HepG2 (cell line): Measurements from ENCODE around the gene FAM174C. TPM values are rescaled to one million over a fixed set of nuclear protein-coding genes. Genes with fewer than 3 reads are reported as not detected.
A peak's percentile ranks its signal among the peaks of the same experiment; 100 is the strongest.

Experiments
- ATAC-seq: fragments of 200-7000 bp; cut with Tn5 transposase; 3 replicates; pipeline ENCODE4 v1.9.1; 2020; ENCODE audit warnings: mild to moderate bottlenecking, moderate library complexity
- BruUV-seq: library from RNA; stranded (reverse); fragments of 400-500 nt; replicated peaks from 2 replicates; lab custom pipeline; 2021; lab: Mats Ljungman, UMichigan
- CTCF ChIA-PET: fragments of 300-600 bp; formaldehyde crosslinking; extraction: SDS; loops from one replicate; lab custom pipeline; 2021; ENCODE audit warnings: low total read pairs, inconsistent platforms, low intra/inter-chr PET ratio; lab: Yijun Ruan, JAX
- POLR2A ChIA-PET: fragments of 350-600 bp; sonication (Branson Sonifier 250); formaldehyde crosslinking; loops from one replicate; lab custom pipeline; 2020; ENCODE audit warnings: antibody characterized with exemption, inconsistent platforms; lab: Yijun Ruan, JAX
- DNase-seq: peaks from one replicate; pipeline ENCODE4 v3.0.0-alpha.2; 2015; ENCODE audit warnings: low spot score
- FAIRE-seq: peaks from 3 replicates; lab custom pipeline; 2011; peaks lifted over from hg19 to GRCh38; lab: Jason Lieb, UNC
- H2AFZ ChIP-seq: one replicate; pipeline ENCODE4 v1.6.1; 2011; ENCODE audit warnings: low read length, inconsistent platforms
- H3K27ac ChIP-seq: fragments of 300-600 bp; 3 replicates; pipeline ENCODE4 v1.8.0; 2011; ENCODE audit warnings: mixed run types, mild to moderate bottlenecking, mixed read lengths, low read length, inconsistent platforms; ENCODE audit not compliant: insufficient read depth; ENCODE audit errors: extremely low read length
- H3K27me3 ChIP-seq, 2 experiments: fragments of 200-600 bp in 1 of 2; 2 replicates in 1 of 2; 3 replicates in 1 of 2; pipeline versions ENCODE4 v1.6.0 to v1.8.0; 2011; ENCODE audit warnings: low read length in 2 of 2, mild to moderate bottlenecking in 2 of 2, moderate library complexity in 2 of 2, inconsistent platforms in 1 of 2; ENCODE audit not compliant: insufficient read depth in 2 of 2, control insufficient read depth in 1 of 2
- H3K36me3 ChIP-seq, 2 experiments: fragments of 200-600 bp in 1 of 2; replicated peaks in 1 of 2; 2 replicates in 1 of 2; 3 replicates in 1 of 2; pipeline versions ENCODE4 v1.5.1 to v1.8.0; 2011; ENCODE audit warnings: low read length in 2 of 2, inconsistent platforms in 1 of 2; ENCODE audit not compliant: insufficient read depth in 2 of 2, control insufficient read depth in 1 of 2
- H3K4me1 ChIP-seq: 2 replicates; pipeline ENCODE4 v1.5.1; 2012; ENCODE audit warnings: low read length, inconsistent platforms; ENCODE audit not compliant: insufficient read depth
- H3K4me2 ChIP-seq: 2 replicates; pipeline ENCODE4 v1.6.0; 2011; ENCODE audit warnings: low read depth, low read length, inconsistent platforms
- H3K4me3 ChIP-seq, 3 experiments: fragments of 200-600 bp in 1 of 3; sonication (generic), shearing (Covaris generic) in 1 of 3; replicated peaks in 1 of 3; 2 replicates each; pipeline ENCODE4 v1.5.1; 2011 to 2016; ENCODE audit warnings: low read length in 3 of 3, inconsistent platforms in 2 of 3, low read depth in 2 of 3, mild to moderate bottlenecking in 2 of 3, control low read depth in 1 of 3, mixed read lengths in 1 of 3; ENCODE audit not compliant: insufficient read depth in 1 of 3
- H3K79me2 ChIP-seq: one replicate; pipeline ENCODE4 v1.6.1; 2011; ENCODE audit warnings: low read length, inconsistent platforms; ENCODE audit not compliant: insufficient read depth
- H3K9ac ChIP-seq: 2 replicates; pipeline ENCODE4 v1.6.0; 2011; ENCODE audit warnings: mild to moderate bottlenecking, low read depth, low read length, inconsistent platforms; ENCODE audit not compliant: insufficient read depth
- H3K9me3 ChIP-seq: 2 replicates; pipeline ENCODE4 v1.5.1; 2012; ENCODE audit warnings: mild to moderate bottlenecking, low read length
- H4K20me1 ChIP-seq: 2 replicates; pipeline ENCODE4 v1.6.0; 2011; ENCODE audit warnings: inconsistent platforms, mild to moderate bottlenecking, low read length, moderate library complexity; ENCODE audit not compliant: insufficient read depth
- ETV5 ChIP-seq: IDR thresholded peaks from 2 replicates; pipeline ENCODE4 v1.6.1; 2018; ENCODE audit warnings: missing biosample characterization, missing genetic modification reagents, inconsistent platforms, borderline replicate concordance
- LCORL ChIP-seq, 2 experiments: fragments of 450-650 bp in 1 of 2; sonication (generic) in 1 of 2; formaldehyde crosslinking in 1 of 2; IDR thresholded peaks; 2 replicates each; pipeline versions ENCODE4 v1.5.0 to v1.6.1; 2017 to 2020; ENCODE audit warnings: antibody characterized with exemption in 1 of 2, missing genetic modification reagents in 1 of 2
- REST ChIP-seq, 2 experiments: IDR thresholded peaks; 2 replicates each; pipeline ENCODE4 v1.6.1; 2011 to 2012; ENCODE audit warnings: low read length in 2 of 2, borderline replicate concordance in 1 of 2, low read depth in 1 of 2, mild to moderate bottlenecking in 1 of 2, moderate library complexity in 1 of 2
- TBX2 ChIP-seq: sonication (generic); formaldehyde crosslinking; IDR thresholded peaks from 2 replicates; pipeline ENCODE4 v1.5.0; 2020; ENCODE audit warnings: missing genetic modification reagents, mild to moderate bottlenecking, borderline replicate concordance
- ZMYM2 ChIP-seq: sonication (generic); formaldehyde crosslinking; IDR thresholded peaks from 2 replicates; pipeline ENCODE4 v1.8.0; 2022; ENCODE audit warnings: mild to moderate bottlenecking, missing genetic modification reagents
- ZNF274 ChIP-seq: sonication (generic); formaldehyde crosslinking; IDR thresholded peaks from 2 replicates; pipeline ENCODE4 v1.5.1; 2020; ENCODE audit warnings: mild to moderate bottlenecking, missing genetic modification reagents
- ZNF687 ChIP-seq: sonication (generic); formaldehyde crosslinking; IDR thresholded peaks from 2 replicates; pipeline ENCODE4 v1.5.1; 2020; ENCODE audit warnings: mild to moderate bottlenecking, missing genetic modification reagents, moderate library complexity
- ZNF788 ChIP-seq: sonication (generic); formaldehyde crosslinking; IDR thresholded peaks from 2 replicates; pipeline ENCODE4 v1.5.0; 2020; ENCODE audit warnings: mild to moderate bottlenecking, missing genetic modification reagents, borderline replicate concordance
- WGBS: methylation state at CpG from one replicate; pipeline ENCODE4 v1.1.6; 2017; ENCODE audit warnings: low lambda C conversion rate; 5-methylcytosine and 5-hydroxymethylcytosine counted together
- in situ Hi-C: cut with HindIII; loops from 2 replicates; pipeline ENCODE4 v1.10.0; 2017; ENCODE audit warnings: low pct_unique_long_range_greater_than_20kb; ENCODE audit not compliant: extremely low pct_ligation_motif_present
- intact Hi-C: fragments of 100-400 bp; cut with micrococcal nuclease; formaldehyde crosslinking; loops from one replicate; pipeline ENCODE4 v1.10.0; 2022; ENCODE audit not compliant: unreplicated experiment
- polyA plus RNA-seq, 8 experiments: library from polyadenylated mRNA; depleted of rRNA in 3 of 8; stranded (reverse) in 7 of 8; unstranded in 1 of 8; fragments of >200 nt; fragmentation: Illumina TruSeq in 4 of 8; extraction: Trizol in 4 of 8; gene quantifications; 2 replicates each; pipeline versions ENCODE4 v1.2.1 to v1.2.3, GENCODE V29; 2011 to 2016; ENCODE audit warnings: low read depth in 4 of 8, missing spikeins in 1 of 8, mixed read lengths in 1 of 8; ENCODE audit not compliant: insufficient read depth in 1 of 8
- total RNA-seq, 5 experiments: library from RNA; depleted of rRNA; stranded (reverse); fragments of >200 nt; fragmentation: Illumina TruSeq; extraction: Trizol; gene quantifications; 2 replicates each; pipeline ENCODE4 v1.2.3, GENCODE V29; 2016; ENCODE audit warnings: low read depth in 1 of 5
- TF ChIP-seq, protein P1 (sequence below): sonication (generic); formaldehyde crosslinking; IDR thresholded peaks from 2 replicates; pipeline ENCODE4 v1.4.0; 2020; ENCODE audit warnings: missing genetic modification reagents, borderline replicate concordance

FAM174C gene
- total and polyA plus RNA-seq, 2 of the 13 experiments (the other 11 are each of a cell fraction or from before 2014, with no cell fraction given) = 19.5 to 31.3 TPM

DNA sequence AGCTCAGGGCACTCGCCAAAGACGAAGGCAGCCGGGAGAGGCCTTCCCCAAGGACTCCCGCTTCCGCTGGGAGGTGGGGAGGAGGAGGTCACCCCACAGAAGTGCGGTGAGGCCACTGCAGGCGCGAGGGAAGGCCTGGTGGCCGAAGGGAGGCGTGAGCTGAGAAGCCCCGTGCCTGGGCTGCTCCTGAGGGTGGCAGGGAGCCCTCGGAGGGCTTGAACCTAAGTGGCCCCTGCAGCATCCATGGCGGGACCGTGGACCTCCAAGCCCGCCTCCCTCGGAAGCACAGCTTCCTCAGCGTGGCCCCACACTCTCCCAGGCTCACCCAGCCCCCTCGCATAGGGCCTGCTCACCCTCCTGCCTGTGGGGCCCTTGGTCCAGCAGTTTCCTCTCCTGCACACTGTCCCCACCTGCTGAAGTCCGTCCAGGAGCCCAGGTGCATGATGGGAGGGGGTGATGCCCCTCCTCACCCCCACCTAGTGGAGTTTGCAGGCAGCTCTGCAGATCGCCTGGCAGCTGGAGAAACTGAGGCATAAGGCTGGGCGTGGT is 36.3 kb downstream of the FAM174C start:
- ATAC-seq = peak; percentile 24
- POLR2A ChIA-PET = interaction anchor here (0.7 to 1.6 kb wide), 7 partner anchors 7 to 63 kb away, joined by 3 to 5 read pairs (median 3); partner anchors contain the start of gene CIRBP
- Histone ChIP-seq H3K36me3 (no peaks in the 10 kb centered on the region), H3K4me2 (peak overlapping the region; percentile 70), H3K4me1 (peaks cover 59% of the 10 kb centered on the region), H3K27ac (no peak overlapping the region), H3K4me3 (peak overlapping the region in 2 of 3 experiments; percentile 1 to 47; a peak in 3 of 6 replicates), H3K79me2 (no peaks in the 10 kb centered on the region), H2AFZ (no peak overlapping the region), H3K9ac (0 out of 2 replicates have a peak overlapping the region, but pooled peaks have one; percentile 5), H3K27me3 (peaks cover 3 to 32% of the 10 kb centered on the region in 2 experiments), H4K20me1 (no peaks in the 10 kb centered on the region), H3K9me3 (no peaks in the 10 kb centered on the region)
- DNase-seq = no peak
- no CpG with 5 or more reads among the region's 21 CpGs for WGBS
- no peak for FAIRE-seq
- in situ Hi-C loops = no loop called here
- intact Hi-C loops = no loop called here
- BruUV-seq = no TSS peak
- CTCF ChIA-PET = no interaction called here
- TF ChIP-seq LCORL (IDR thresholded peaks at IDR 0.05) (no peak), LCORL (CRISPR knock-in tag; IDR thresholded peaks at IDR 0.05) (peak; percentile 59; the same call in 1 of the 2 replicates), ZNF274 (CRISPR knock-in tag) (0 out of 2 replicates have a peak, but pooled peaks have one; percentile 33), ZNF687 (CRISPR knock-in tag) (peak; percentile 86), REST (IDR thresholded peaks at IDR 0.05; ENCODE audit: borderline replicate concordance in 1 of 2, low read depth in 1 of 2, low read length in 2 of 2) (no peak), ZMYM2 (CRISPR knock-in tag) (0 out of 2 replicates have a peak, but pooled peaks have one; percentile 16), ETV5 (CRISPR knock-in tag) (peak; percentile 19; the same call in 1 of the 2 replicates), TBX2 (CRISPR knock-in tag) (peak; percentile 41; the same call in 1 of the 2 replicates), ZNF788 (CRISPR knock-in tag) (0 out of 2 replicates have a peak, but pooled peaks have one; percentile 43)
- TF ChIP-seq, protein P1, sequence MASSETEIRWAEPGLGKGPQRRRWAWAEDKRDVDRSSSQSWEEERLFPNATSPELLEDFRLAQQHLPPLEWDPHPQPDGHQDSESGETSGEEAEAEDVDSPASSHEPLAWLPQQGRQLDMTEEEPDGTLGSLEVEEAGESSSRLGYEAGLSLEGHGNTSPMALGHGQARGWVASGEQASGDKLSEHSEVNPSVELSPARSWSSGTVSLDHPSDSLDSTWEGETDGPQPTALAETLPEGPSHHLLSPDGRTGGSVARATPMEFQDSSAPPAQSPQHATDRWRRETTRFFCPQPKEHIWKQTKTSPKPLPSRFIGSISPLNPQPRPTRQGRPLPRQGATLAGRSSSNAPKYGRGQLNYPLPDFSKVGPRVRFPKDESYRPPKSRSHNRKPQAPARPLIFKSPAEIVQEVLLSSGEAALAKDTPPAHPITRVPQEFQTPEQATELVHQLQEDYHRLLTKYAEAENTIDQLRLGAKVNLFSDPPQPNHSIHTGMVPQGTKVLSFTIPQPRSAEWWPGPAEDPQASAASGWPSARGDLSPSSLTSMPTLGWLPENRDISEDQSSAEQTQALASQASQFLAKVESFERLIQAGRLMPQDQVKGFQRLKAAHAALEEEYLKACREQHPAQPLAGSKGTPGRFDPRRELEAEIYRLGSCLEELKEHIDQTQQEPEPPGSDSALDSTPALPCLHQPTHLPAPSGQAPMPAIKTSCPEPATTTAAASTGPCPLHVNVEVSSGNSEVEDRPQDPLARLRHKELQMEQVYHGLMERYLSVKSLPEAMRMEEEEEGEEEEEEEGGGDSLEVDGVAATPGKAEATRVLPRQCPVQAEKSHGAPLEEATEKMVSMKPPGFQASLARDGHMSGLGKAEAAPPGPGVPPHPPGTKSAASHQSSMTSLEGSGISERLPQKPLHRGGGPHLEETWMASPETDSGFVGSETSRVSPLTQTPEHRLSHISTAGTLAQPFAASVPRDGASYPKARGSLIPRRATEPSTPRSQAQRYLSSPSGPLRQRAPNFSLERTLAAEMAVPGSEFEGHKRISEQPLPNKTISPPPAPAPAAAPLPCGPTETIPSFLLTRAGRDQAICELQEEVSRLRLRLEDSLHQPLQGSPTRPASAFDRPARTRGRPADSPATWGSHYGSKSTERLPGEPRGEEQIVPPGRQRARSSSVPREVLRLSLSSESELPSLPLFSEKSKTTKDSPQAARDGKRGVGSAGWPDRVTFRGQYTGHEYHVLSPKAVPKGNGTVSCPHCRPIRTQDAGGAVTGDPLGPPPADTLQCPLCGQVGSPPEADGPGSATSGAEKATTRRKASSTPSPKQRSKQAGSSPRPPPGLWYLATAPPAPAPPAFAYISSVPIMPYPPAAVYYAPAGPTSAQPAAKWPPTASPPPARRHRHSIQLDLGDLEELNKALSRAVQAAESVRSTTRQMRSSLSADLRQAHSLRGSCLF (CRISPR knock-in tag) = no peak
